ENCODE measurements around the gene EBNA1BP2.
"Not testable (repeated sequence)": the region's sequence is repeated elsewhere in the genome, so short reads cannot be mapped to it uniquely, and the experiment has no call there.

The EBNA1BP2 gene

GRCh38 chr1:43171876-43172526 lies at the start of gene EBNA1BP2, which contains the start of gene CFAP57:
Gene EBNA1BP2 (minus strand): TSS chr1:43172290. CDS start chr1:43172118, 172 bp downstream.
Gene CFAP57 (plus strand): TSS chr1:43172330. CDS start chr1:43172754, 424 bp downstream.
- H3K27ac Mint-ChIP-seq, result peak within 1 kb of the TSS; percentile 98
- peak within 1 kb of the TSS; percentile 99 for H3K4me3 Mint-ChIP-seq
- peaks cover 52% of the 10 kb centered on the region for H3K36me3 Mint-ChIP-seq
- no peaks in the 10 kb centered on the region for H3K9me3 Mint-ChIP-seq
- H3K4me1 Mint-ChIP-seq, result peaks cover 18% of the 10 kb centered on the region
- DNase-seq (ENCODE audit: low spot score in 2 of 2) (peak; percentile 78 to 97), ATAC-seq (peak; percentile 96)

GRCh38 chr1:43221797-43222196 lies 49.7 kb upstream of the EBNA1BP2 start:
- Mint-ChIP-seq H3K4me3 (no peak overlapping the region), H3K9me3 (no peaks in the 10 kb centered on the region), H3K27ac (no peak overlapping the region), H3K36me3 (no peaks in the 10 kb centered on the region), H3K4me1 (no peaks in the 10 kb centered on the region)
- DNase-seq (ENCODE audit: low spot score in 2 of 2) (no peak), ATAC-seq (no peak)

GRCh38 chr1:43220905-43221778 lies 49.1 kb upstream of the EBNA1BP2 start:
- H3K27ac Mint-ChIP-seq, result peak overlapping the region; percentile 1
- H3K4me1 Mint-ChIP-seq, result no peaks in the 10 kb centered on the region
- H3K9me3 Mint-ChIP-seq, result no peaks in the 10 kb centered on the region
- H3K36me3 Mint-ChIP-seq, result no peaks in the 10 kb centered on the region
- no peak for DNase-seq (ENCODE audit: low spot score in 2 of 2)
- ATAC-seq, result no peak
- H3K4me3 Mint-ChIP-seq, result no peak overlapping the region

- Mint-ChIP-seq H3K36me3 (no peaks in the 10 kb centered on the region), H3K27ac (no peak overlapping the region), H3K4me1 (no peaks in the 10 kb centered on the region), H3K9me3 (no peaks in the 10 kb centered on the region), H3K4me3 (no peak overlapping the region)
- ATAC-seq (no peak), DNase-seq (ENCODE audit: low spot score in 2 of 2) (no peak)
Measured at GRCh38 chr1:43217747-43218146, 45.7 kb upstream of the EBNA1BP2 start.

- Mint-ChIP-seq H3K4me3 (no peak overlapping the region), H3K36me3 (no peaks in the 10 kb centered on the region), H3K27ac (no peak overlapping the region), H3K4me1 (no peaks in the 10 kb centered on the region), H3K9me3 (no peaks in the 10 kb centered on the region)
- ATAC-seq (no peak), DNase-seq (ENCODE audit: low spot score in 2 of 2) (no peak)
Measured at GRCh38 chr1:43214501-43215444, 42.7 kb upstream of the EBNA1BP2 start.

- H3K36me3 Mint-ChIP-seq; H3K4me3 Mint-ChIP-seq; H3K4me1 Mint-ChIP-seq; ATAC-seq; H3K9me3 Mint-ChIP-seq; DNase-seq (ENCODE audit: low spot score in 2 of 2); H3K27ac Mint-ChIP-seq: not testable (repeated sequence)
Measured at GRCh38 chr1:43208277-43208676, 36.2 kb upstream of the EBNA1BP2 start.

GRCh38 chr1:43207229-43207853 lies 35.3 kb upstream of the EBNA1BP2 start:
- Mint-ChIP-seq H3K36me3 (no peaks in the 10 kb centered on the region), H3K4me3 (no peak overlapping the region), H3K4me1 (no peaks in the 10 kb centered on the region), H3K27ac (no peak overlapping the region), H3K9me3 (peaks cover 3% of the 10 kb centered on the region)
- ATAC-seq (no peak), DNase-seq (ENCODE audit: low spot score in 2 of 2) (no peak)

- H3K9me3 Mint-ChIP-seq, result peaks cover 3% of the 10 kb centered on the region
Measured at GRCh38 chr1:43206600-43207228, 34.6 kb upstream of the EBNA1BP2 start.

GRCh38 chr1:43205671-43206070 lies 33.6 kb upstream of the EBNA1BP2 start:
- no peak for DNase-seq (ENCODE audit: low spot score in 2 of 2)
- Mint-ChIP-seq H3K4me3 (no peak overlapping the region), H3K4me1 (no peaks in the 10 kb centered on the region), H3K27ac (no peak overlapping the region), H3K9me3 (peaks cover 3% of the 10 kb centered on the region), H3K36me3 (no peaks in the 10 kb centered on the region)
- ATAC-seq, result no peak

More at GRCh38 chr1:43206600-43207228, 34.6 kb upstream of the EBNA1BP2 start:
- no peak for ATAC-seq
- H3K4me3 Mint-ChIP-seq, result no peak overlapping the region
- H3K4me1 Mint-ChIP-seq, result no peaks in the 10 kb centered on the region
- H3K27ac Mint-ChIP-seq, result no peak overlapping the region
- H3K36me3 Mint-ChIP-seq, result no peaks in the 10 kb centered on the region
- DNase-seq (ENCODE audit: low spot score in 2 of 2), result no peak

GRCh38 chr1:43204394-43204793 lies 32.3 kb upstream of the EBNA1BP2 start:
- H3K4me3 Mint-ChIP-seq, result no peak overlapping the region
- no peaks in the 10 kb centered on the region for H3K4me1 Mint-ChIP-seq
- H3K36me3 Mint-ChIP-seq, result no peaks in the 10 kb centered on the region
- no peak for DNase-seq (ENCODE audit: low spot score in 2 of 2)
- H3K9me3 Mint-ChIP-seq, result peaks cover 3% of the 10 kb centered on the region
- H3K27ac Mint-ChIP-seq, result no peak overlapping the region
- peak; percentile 68 for ATAC-seq

GRCh38 chr1:43203859-43204258 lies 31.8 kb upstream of the EBNA1BP2 start:
- no peak overlapping the region for H3K4me3 Mint-ChIP-seq
- H3K36me3 Mint-ChIP-seq, result no peaks in the 10 kb centered on the region
- ATAC-seq (no peak), DNase-seq (ENCODE audit: low spot score in 2 of 2) (no peak)
- no peaks in the 10 kb centered on the region for H3K4me1 Mint-ChIP-seq
- H3K27ac Mint-ChIP-seq, result no peak overlapping the region
- peaks cover 3% of the 10 kb centered on the region for H3K9me3 Mint-ChIP-seq

GRCh38 chr1:43199093-43199726 lies 27.1 kb upstream of the EBNA1BP2 start:
- peaks cover 6% of the 10 kb centered on the region for H3K9me3 Mint-ChIP-seq
- H3K4me3 Mint-ChIP-seq, result no peak overlapping the region
- ATAC-seq (peak; percentile 79), DNase-seq (ENCODE audit: low spot score in 2 of 2) (peak in 1 of 2 donors; percentile 48)
- no peaks in the 10 kb centered on the region for H3K4me1 Mint-ChIP-seq
- H3K27ac Mint-ChIP-seq, result no peak overlapping the region
- no peaks in the 10 kb centered on the region for H3K36me3 Mint-ChIP-seq

- Mint-ChIP-seq H3K4me3 (no peak overlapping the region), H3K9me3 (peaks cover 6% of the 10 kb centered on the region), H3K4me1 (no peaks in the 10 kb centered on the region), H3K27ac (no peak overlapping the region), H3K36me3 (no peaks in the 10 kb centered on the region)
- no peak for ATAC-seq
- no peak for DNase-seq (ENCODE audit: low spot score in 2 of 2)
Measured at GRCh38 chr1:43197343-43198127, 25.4 kb upstream of the EBNA1BP2 start.

All from stimulated activated effector memory CD8-positive, alpha-beta T cell treated with anti-CD3 and anti-CD28 coated beads, Interleukin-12 subunit alpha, Interleukin-12 subunit beta, amount 100 ng/mL, for 72 hours (primary cell).